Caco-2 (cell line): ENCODE results near the gene ARHGAP5. TPM values are rescaled to one million over a fixed set of nuclear protein-coding genes. Genes with fewer than 3 reads are reported as not detected.

Experiments
- BruUV-seq: library from RNA; stranded (reverse); fragments of 400-500 nt; replicated peaks from 2 replicates; lab custom pipeline; 2021; lab: Mats Ljungman, UMichigan
- CTCF ChIA-PET: fragments of 300-600 bp; sonication (Branson Sonifier 250); formaldehyde crosslinking; loops from one replicate; lab custom pipeline; 2022; ENCODE audit warnings: antibody characterized with exemption; lab: Charles Lee
- POLR2A ChIA-PET: fragments of 300-600 bp; sonication (Branson Sonifier 250); formaldehyde crosslinking; loops from one replicate; lab custom pipeline; 2022; ENCODE audit warnings: antibody characterized with exemption; lab: Charles Lee
- DNase-seq, 2 experiments: peaks; one replicate each; pipeline versions ENCODE4 v3.0.0 to v3.0.0-alpha.2; 2020 to 2022
- H3K27me3 ChIP-seq: replicated peaks from 2 replicates; pipeline ENCODE4 v1.6.0; 2011; ENCODE audit warnings: low read length; ENCODE audit not compliant: control insufficient read depth, insufficient read depth
- H3K36me3 ChIP-seq: 2 replicates; pipeline ENCODE4 v1.5.1; 2011; ENCODE audit warnings: low read length; ENCODE audit not compliant: control insufficient read depth, insufficient read depth
- H3K4me1 ChIP-seq: fragments of 250-450 bp; sonication (Bioruptor Pico); 2 replicates; pipeline ENCODE4 v1.5.1; 2020; ENCODE audit warnings: mild to moderate bottlenecking
- H3K4me3 ChIP-seq: 2 replicates; pipeline ENCODE4 v1.5.1; 2011; ENCODE audit warnings: low read depth, mild to moderate bottlenecking, control low read depth, low read length
- H3K9me3 ChIP-seq: fragments of 250-450 bp; sonication (Bioruptor Pico); 2 replicates; pipeline ENCODE4 v1.5.1; 2020; ENCODE audit warnings: mild to moderate bottlenecking, moderate library complexity
- H3K27ac Mint-ChIP-seq: one replicate; pipeline ENCODE4 v1.8.0; 2022; ENCODE audit warnings: mixed read lengths; ENCODE audit not compliant: unreplicated experiment
- H3K27me3 Mint-ChIP-seq: one replicate; pipeline ENCODE4 v1.8.0; 2022; ENCODE audit warnings: mixed read lengths; ENCODE audit not compliant: insufficient read depth, unreplicated experiment
- H3K36me3 Mint-ChIP-seq: one replicate; pipeline ENCODE4 v1.8.0; 2022; ENCODE audit warnings: mild to moderate bottlenecking, mixed read lengths; ENCODE audit not compliant: insufficient read depth, unreplicated experiment
- H3K4me1 Mint-ChIP-seq: one replicate; pipeline ENCODE4 v1.8.0; 2022; ENCODE audit warnings: low read depth, mixed read lengths; ENCODE audit not compliant: unreplicated experiment
- H3K4me3 Mint-ChIP-seq: one replicate; pipeline ENCODE4 v1.8.0; 2022; ENCODE audit warnings: mild to moderate bottlenecking, moderate library complexity, mixed read lengths; ENCODE audit not compliant: unreplicated experiment
- H3K9me3 Mint-ChIP-seq: one replicate; pipeline ENCODE4 v1.8.0; 2022; ENCODE audit warnings: mixed read lengths; ENCODE audit not compliant: unreplicated experiment
- intact Hi-C: fragments of 100-400 bp; cut with micrococcal nuclease; formaldehyde crosslinking; loops from one replicate; pipeline ENCODE4 v1.10.0; 2022; ENCODE audit not compliant: unreplicated experiment
- total RNA-seq: library from RNA; stranded (reverse); gene quantifications from 2 replicates; pipeline ENCODE4 v1.2.3, GENCODE V29; 2022
- TF ChIP-seq, protein P1 (sequence below), 2 experiments: fragments of 200-600 bp in 1 of 2; IDR thresholded peaks; 1 replicate in 1 of 2; 2 replicates in 1 of 2; pipeline versions ENCODE4 v1.5.1 to v1.8.0; 2011 to 2022; ENCODE audit warnings: antibody characterized with exemption in 1 of 2, control low read depth in 1 of 2, inconsistent platforms in 1 of 2, low read depth in 1 of 2, low read length in 1 of 2, mild to moderate bottlenecking in 1 of 2, moderate library complexity in 1 of 2; ENCODE audit not compliant: insufficient read depth in 1 of 2, severe bottlenecking in 1 of 2, unreplicated experiment in 1 of 2

Gene ARHGAP5
- total RNA-seq, 1 experiment from 2014 or later: 165 TPM

DNA sequence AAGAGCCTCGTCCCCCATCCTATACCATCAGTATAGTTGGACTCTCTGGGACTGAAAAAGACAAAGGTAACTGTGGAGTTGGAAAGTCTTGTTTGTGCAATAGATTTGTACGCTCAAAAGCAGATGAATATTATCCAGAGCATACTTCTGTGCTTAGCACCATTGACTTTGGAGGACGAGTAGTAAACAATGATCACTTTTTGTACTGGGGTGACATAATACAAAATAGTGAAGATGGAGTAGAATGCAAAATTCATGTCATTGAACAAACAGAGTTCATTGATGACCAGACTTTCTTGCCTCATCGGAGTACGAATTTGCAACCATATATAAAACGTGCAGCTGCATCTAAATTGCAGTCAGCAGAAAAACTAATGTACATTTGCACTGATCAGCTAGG is 13.6 kb downstream of the ARHGAP5 start:
- Histone ChIP-seq H3K4me1 (peaks cover 34% of the 10 kb centered on the region), H3K27me3 (no peaks in the 10 kb centered on the region), H3K4me3 (no peak overlapping the region), H3K9me3 (no peaks in the 10 kb centered on the region), H3K36me3 (0 out of 2 replicates have a peak, but pooled peaks cover 2% of the 10 kb centered on the region)
- Mint-ChIP-seq H3K9me3 (no peaks in the 10 kb centered on the region), H3K4me1 (peaks cover 25% of the 10 kb centered on the region), H3K4me3 (no peak overlapping the region), H3K27ac (no peak overlapping the region), H3K36me3 (peaks cover 54% of the 10 kb centered on the region), H3K27me3 (no peaks in the 10 kb centered on the region)
- no TSS peak for BruUV-seq
- intact Hi-C loops: no loop called here
- ChIA-PET POLR2A (no interaction called here), CTCF (no interaction called here)
- DNase-seq: no peak
- TF ChIP-seq, protein P1, sequence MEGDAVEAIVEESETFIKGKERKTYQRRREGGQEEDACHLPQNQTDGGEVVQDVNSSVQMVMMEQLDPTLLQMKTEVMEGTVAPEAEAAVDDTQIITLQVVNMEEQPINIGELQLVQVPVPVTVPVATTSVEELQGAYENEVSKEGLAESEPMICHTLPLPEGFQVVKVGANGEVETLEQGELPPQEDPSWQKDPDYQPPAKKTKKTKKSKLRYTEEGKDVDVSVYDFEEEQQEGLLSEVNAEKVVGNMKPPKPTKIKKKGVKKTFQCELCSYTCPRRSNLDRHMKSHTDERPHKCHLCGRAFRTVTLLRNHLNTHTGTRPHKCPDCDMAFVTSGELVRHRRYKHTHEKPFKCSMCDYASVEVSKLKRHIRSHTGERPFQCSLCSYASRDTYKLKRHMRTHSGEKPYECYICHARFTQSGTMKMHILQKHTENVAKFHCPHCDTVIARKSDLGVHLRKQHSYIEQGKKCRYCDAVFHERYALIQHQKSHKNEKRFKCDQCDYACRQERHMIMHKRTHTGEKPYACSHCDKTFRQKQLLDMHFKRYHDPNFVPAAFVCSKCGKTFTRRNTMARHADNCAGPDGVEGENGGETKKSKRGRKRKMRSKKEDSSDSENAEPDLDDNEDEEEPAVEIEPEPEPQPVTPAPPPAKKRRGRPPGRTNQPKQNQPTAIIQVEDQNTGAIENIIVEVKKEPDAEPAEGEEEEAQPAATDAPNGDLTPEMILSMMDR (IDR thresholded peaks at IDR 0.05; ENCODE audit: insufficient read depth in 1 of 2, low read depth in 1 of 2, low read length in 1 of 2, severe bottlenecking in 1 of 2, unreplicated experiment in 1 of 2): no peak

DNA sequence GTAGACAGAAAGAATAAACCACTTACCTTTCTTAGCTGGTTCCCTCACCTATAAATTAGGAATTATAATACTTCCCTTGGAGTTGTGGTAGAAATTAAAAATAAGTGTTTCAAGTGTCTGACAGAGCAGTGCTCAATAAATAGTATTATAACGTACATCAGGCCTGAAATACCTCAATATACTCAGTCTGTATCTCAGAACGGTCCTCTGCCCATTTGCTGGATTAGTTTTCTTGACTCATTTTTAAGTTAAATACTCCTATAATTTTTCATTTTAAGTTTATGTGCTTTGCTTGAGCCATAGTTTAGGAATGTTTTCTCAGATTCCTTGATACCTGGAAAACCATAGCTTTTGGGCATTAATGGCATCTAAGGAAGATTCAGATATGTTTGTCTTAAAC is 22.4 kb downstream of the ARHGAP5 start:
- DNase-seq: no peak
- no peaks in the 10 kb centered on the region for H3K4me1 ChIP-seq
- H3K27me3 ChIP-seq: no peaks in the 10 kb centered on the region
- ChIA-PET CTCF (no interaction called here), POLR2A (no interaction called here)
- H3K4me3 ChIP-seq: no peak overlapping the region
- no peaks in the 10 kb centered on the region for H3K9me3 ChIP-seq
- Mint-ChIP-seq H3K27ac (no peak overlapping the region), H3K9me3 (no peaks in the 10 kb centered on the region), H3K27me3 (no peaks in the 10 kb centered on the region), H3K4me1 (no peaks in the 10 kb centered on the region), H3K36me3 (peaks cover 55% of the 10 kb centered on the region), H3K4me3 (no peak overlapping the region)
- no peaks in the 10 kb centered on the region for H3K36me3 ChIP-seq
- TF ChIP-seq, protein P1 (IDR thresholded peaks at IDR 0.05; ENCODE audit: insufficient read depth in 1 of 2, low read depth in 1 of 2, low read length in 1 of 2, severe bottlenecking in 1 of 2, unreplicated experiment in 1 of 2): no peak
- no TSS peak for BruUV-seq
- intact Hi-C loops: no loop called here

- no peaks in the 10 kb centered on the region for H3K36me3 ChIP-seq
Observed at GRCh38 chr14:32100175-32100574, 23.1 kb downstream of the ARHGAP5 start.

More at GRCh38 chr14:32100175-32100574, 23.1 kb downstream of the ARHGAP5 start:
- no peaks in the 10 kb centered on the region for H3K27me3 ChIP-seq
- POLR2A ChIA-PET: no interaction called here
- H3K4me1 ChIP-seq: no peaks in the 10 kb centered on the region
- intact Hi-C loops: no loop called here
- H3K9me3 ChIP-seq: no peaks in the 10 kb centered on the region
- H3K4me3 ChIP-seq: no peak overlapping the region
- DNase-seq: no peak
- Mint-ChIP-seq H3K4me1 (no peaks in the 10 kb centered on the region), H3K36me3 (peaks cover 53% of the 10 kb centered on the region), H3K27me3 (no peaks in the 10 kb centered on the region), H3K27ac (no peak overlapping the region), H3K9me3 (no peaks in the 10 kb centered on the region), H3K4me3 (no peak overlapping the region)
- TF ChIP-seq, protein P1 (IDR thresholded peaks at IDR 0.05; ENCODE audit: insufficient read depth in 1 of 2, low read depth in 1 of 2, low read length in 1 of 2, severe bottlenecking in 1 of 2, unreplicated experiment in 1 of 2): no peak
- BruUV-seq: no TSS peak
- CTCF ChIA-PET: no interaction called here
